HG03520 (cell line): ENCODE data around the gene PURA.
A peak's percentile ranks its signal among the peaks of the same experiment; 100 is the strongest.

ENCODE experiments used
- ATAC-seq: cut with Tn5 transposase; IDR thresholded peaks from one replicate; pipeline ENCODE4 v1.9.1; 2021; ENCODE audit warnings: mild to moderate bottlenecking, moderate library complexity; ENCODE audit not compliant: unreplicated experiment

The PURA gene

DNA sequence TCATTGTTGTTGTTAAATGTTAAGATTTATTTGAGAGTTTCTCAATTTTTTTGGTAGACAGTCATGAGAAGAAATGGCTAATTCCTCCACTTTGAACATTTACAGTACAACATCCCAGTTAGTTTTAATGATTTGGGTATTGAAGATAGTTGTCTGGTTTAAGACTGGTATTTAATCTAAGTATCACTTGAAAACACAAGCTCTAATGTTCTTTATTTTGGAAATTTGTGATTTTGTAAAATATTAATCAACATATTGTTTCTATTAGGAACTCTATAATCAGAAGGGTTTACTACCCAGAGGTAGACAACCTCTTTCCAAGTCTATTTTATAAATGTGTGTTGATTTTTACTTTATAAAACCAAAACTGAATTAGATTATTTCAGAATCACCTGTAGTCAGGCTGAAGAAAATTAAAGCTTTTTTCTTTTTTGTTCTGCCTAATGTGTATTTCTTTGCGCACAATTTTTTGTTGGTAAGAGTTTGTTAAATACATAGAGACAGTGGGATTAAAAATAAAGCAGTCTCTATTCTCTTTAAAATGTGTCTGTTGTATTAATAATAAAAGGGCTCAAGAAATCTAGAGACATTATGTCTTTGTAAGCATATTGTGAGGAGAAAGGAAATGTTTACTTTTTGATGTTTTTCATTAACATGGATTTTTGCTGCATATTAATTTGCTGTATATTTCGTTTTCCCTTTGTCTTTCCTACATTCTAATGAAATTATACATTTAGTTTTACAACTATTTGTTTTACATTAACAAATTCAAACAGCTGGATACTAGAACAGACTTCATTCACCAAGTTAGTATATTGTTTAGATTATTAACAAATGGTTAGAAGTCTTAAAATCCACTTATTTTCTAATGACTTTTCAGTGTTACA, 3.9 kb upstream of the PURA start:
- no peak for ATAC-seq

DNA sequence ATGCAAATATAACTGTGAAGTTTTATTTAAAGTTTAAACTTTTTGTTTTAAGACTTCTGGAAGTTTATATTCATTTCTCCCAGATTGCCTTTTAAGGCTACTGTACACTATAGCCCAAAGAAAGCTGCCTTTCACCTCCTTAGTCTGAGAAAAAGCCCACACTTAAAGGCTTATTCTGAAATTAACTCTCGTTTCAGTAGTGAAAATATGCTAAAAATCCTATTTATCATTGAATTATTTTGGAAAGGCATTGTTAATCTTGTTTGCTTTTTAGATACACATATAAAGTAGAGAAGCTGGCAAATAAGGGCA, 3.3 kb upstream of the PURA start:
- ATAC-seq: no peak

DNA sequence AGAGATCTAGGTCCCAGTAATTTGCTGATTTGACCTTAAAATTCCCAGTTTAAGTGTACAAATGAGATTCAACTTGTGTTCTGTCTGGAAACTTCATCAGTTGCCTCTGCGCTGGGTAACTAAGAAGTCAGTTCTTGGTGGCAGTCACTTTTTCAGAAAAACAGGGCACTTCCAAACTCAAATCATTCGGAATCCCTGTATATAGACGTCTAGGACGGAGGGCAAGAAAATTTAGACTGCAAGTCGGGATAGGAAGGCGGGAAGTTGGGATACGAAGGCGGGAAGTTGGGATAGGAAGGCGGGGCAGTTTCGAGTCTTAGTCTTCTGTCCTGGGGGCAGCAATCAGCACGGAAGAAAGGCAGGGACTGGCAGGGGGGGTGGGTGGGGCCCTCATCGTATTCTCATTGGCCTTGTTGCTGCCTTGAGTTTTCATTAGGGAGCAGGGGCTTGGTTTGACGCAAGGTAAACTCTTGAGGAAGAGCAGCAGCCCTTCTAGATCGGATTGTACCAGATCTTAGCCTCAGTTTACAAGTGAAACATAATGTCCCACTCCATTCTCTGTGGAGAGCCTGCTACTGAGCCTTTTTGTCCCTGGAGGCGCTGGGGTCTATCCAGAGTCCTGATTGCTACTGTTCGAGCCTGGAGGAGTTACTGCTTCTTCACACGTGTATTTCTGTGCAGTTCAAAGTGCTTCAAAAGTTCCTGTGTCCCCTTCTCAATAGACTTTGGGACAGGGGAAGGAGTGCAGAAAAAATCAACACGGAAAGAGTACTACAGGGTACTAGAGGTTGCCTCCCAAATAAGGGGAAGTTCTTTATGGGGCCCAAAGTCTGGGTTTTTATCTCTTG, 2.7 kb upstream of the PURA start:
- ATAC-seq: no peak

DNA sequence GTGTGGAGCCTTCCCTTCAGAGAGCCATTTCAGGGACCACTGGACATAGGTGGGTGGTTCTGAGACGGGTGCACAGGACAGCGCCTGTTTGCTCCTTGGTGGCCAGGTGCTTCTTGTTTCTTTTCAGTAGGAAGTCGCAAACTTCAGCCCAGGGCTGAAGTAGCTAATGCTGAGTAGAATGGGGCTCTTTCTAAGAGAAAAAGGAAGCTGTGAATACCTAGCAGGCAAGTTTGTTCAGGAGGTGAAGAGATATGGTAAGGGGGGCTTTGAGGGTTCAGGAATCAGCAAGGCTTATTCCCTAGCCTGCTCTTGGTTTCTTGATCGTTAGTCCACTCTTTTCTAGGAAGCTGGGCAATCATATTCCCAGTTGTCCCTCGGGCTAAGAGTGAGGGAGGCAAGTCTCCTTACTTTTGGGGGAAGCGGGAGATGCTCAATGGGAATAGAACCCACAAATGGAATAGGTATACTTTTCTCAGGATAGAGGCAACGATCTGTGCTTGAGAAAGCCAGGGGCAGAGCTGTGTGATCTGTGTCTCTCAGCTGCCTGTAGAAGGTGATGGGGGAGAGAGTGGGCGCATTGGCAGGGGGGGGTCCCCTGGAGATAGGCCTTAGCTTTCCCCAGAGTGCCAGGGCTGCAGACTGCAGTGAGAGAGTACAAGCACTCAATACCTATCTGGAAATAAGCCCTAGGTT, 1.9 kb upstream of the PURA start:
- no peak for ATAC-seq

DNA sequence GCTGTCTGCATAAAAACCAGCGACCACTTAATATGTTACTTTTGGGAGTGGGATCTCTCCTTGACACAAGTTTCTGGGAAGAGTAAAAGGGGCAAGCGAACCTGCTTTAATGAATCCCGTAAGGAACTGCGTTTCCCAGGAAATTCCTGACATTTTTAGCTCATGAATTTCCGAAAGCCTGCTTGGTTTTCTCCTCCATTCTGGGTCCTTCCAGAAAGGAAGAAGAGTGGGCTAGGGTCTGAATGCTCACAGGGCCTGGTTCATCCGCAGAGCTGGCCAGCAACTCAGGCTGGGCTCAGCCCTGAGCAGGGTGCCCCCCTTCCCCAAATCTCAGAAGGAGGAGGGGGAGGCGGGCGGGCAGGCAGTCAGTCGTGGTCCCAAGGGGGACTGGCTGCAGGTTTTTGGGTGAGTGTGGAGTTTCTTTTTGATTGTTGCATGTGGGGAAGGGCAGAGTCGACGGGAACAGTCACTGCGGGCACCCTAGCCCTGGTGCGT, 1.2 kb upstream of the PURA start:
- no peak for ATAC-seq

DNA sequence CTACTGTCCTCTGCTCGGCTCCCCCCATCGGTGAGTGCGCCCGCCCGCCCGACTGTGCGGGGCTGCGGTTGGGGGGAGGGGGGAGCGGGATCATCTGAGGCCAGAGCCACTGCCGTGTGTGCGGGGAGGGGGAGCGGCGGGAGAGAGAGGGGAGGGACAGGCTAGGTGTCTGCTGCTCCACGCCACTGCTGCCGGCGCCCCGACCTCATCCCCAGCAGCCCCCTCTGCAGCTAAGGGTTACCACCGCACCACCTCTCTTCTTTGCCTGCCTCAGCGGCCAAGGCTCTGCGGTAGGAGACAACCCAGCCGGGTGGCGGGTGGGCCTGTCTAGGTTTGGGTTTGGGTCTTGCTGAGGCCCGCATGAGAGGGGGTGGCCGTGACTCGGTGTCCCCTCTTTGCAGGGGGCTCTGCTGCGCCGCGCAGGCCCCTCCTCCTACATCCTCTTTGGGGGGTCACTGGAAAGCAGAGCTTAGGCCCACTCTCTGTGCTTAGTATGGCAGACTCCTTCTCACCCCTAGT, 670 bp upstream of the PURA start:
- ATAC-seq: no peak

DNA sequence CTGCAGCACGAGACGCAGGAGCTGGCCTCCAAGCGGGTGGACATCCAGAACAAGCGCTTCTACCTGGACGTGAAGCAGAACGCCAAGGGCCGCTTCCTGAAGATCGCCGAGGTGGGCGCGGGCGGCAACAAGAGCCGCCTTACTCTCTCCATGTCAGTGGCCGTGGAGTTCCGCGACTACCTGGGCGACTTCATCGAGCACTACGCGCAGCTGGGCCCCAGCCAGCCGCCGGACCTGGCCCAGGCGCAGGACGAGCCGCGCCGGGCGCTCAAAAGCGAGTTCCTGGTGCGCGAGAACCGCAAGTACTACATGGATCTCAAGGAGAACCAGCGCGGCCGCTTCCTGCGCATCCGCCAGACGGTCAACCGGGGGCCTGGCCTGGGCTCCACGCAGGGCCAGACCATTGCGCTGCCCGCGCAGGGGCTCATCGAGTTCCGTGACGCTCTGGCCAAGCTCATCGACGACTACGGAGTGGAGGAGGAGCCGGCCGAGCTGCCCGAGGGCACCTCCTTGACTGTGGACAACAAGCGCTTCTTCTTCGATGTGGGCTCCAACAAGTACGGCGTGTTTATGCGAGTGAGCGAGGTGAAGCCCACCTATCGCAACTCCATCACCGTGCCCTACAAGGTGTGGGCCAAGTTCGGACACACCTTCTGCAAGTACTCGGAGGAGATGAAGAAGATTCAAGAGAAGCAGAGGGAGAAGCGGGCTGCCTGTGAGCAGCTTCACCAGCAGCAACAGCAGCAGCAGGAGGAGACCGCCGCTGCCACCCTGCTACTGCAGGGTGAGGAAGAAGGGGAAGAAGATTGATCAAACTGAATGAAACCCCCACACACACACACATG, 654 bp downstream of the PURA start:
- peak; percentile 36 for ATAC-seq

DNA sequence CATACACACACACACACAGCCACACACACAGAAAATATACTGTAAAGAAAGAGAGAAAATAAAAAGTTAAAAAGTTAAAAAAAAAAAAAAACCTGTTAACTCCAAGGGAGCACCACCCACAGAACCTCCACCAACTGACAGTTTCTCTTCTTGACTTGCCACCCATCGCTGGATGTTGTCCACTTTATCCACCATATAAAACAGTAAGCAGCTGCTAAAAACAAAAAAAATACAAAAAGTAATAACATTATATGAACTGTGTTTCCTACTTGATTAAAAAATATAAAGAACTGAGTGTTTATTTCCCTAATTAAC, 1.2 kb downstream of the PURA start:
- no peak for ATAC-seq

DNA sequence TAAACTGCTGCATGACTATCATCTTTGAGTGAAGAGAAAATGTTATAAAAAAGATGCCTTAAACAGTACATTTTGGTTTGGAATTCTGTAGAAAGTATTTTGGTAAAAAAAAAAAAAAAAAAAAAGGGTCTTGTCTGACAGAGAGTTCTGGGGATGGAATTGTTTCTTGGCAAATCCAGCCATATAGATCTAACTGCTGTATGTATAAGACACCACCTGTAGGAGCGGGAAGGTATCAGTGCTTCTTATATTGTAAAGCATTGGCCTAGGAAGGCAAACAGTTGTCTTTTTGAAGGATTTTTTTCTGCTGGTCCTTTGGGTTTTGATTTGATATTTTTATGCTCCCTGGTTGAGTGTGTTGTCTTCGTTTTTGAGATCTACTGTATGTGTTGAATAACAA, 2.8 kb downstream of the PURA start:
- ATAC-seq: no peak

DNA sequence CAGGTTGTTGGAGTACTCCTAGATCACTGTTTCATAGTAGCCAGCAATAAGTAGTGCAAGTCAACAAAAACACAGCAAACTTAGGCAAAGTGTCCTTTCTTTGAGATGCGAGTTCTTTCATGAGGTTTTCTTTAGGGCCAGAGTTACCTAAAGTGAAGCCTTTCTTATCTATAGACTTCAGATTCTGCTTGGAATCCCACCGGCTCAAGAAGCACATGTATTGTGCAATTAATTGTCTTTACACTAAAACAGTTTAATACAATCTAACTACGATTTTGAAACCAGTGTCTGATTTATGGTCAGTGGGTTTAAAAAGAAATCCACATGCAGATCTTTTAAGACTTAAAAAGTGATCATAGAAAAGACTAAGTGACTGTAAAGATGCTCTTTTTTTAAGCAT, 3.6 kb downstream of the PURA start:
- no peak for ATAC-seq

DNA sequence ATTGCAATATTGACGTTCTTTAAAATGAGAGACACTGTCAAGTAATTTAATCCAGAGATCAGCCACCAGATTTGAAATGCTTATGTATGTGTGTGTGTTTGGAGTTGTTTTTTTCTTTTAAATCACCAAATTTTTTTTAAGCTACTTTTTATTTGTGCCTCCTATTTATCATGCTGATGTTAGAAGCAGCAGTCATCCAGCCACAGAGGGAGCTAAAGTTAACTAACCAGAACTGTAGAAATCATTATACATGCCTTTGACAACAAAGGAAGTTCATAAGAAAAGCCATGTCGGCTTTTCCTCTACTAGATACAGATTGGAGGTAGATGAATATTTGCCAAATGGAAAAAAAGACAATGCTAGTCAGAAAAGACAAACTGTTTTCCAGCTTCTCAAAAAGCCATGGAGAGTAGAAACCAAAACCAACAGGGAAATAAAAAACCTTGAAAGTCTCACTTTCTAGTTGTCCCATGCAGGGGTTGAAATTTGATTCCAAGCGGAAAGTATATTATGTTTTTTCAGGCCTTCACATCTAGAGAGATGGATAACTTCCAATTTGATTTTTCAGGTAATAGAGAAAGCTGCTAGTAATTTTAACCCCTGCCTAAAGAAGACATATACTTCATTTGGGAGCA, 4.5 kb downstream of the PURA start:
- no peak for ATAC-seq

DNA sequence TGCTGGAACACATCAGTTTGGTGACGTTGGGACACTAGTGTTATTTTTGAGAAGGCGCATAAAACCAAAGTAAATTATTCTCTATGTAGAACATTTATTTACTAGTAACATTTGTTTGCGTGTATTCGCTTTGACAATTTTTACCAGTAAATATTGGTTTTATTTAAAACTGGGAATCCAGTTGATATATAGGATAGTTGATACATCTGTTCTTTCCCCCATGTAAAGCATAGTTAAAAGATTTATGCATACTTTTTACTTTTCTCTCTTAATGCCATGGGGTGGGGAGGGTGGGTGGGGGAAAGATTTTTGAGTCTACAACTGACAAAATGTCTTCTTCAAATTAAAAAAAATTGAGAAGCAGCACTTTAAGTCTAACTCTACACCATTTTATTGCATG, 11.7 kb downstream of the PURA start, which contains the start of gene IGIP:
Gene IGIP (plus strand): TSS at position 301 of the 400 bp plus-strand sequence. CDS start 2,540 bp downstream, outside the sequence.
- no peak for ATAC-seq

DNA sequence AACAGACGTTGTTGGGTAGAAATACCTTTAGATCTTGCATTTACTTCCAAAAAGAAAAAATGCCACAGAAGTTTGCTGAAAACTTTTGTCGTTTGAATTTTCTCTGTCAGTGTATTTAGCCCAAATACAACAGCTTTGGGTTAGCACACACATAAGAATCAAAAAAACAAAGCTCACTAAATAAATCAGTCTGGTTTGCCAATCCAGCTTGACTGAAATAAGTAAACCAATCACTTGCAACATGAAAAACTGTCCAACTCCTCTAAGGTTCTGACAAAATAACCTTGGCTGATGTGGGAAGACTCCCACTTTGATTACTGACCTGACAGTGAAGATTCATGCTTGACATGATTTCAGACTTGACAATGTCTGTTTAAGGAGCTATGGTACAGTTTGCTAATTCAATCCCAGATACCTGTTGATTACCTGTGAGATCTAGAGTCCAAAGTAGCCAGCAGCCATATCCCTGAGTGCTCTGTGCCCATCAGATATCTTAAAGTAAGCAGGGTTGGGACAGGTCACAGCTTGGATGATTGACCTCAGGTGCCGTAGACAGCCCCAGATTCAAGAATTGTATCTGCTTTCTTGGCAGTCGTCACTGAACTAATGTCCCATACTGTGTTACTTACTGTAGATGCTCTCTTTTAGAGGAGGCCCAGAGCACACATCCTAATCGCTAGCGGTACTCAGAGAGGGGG, 12.6 kb downstream of the PURA start:
- ATAC-seq: no peak

DNA sequence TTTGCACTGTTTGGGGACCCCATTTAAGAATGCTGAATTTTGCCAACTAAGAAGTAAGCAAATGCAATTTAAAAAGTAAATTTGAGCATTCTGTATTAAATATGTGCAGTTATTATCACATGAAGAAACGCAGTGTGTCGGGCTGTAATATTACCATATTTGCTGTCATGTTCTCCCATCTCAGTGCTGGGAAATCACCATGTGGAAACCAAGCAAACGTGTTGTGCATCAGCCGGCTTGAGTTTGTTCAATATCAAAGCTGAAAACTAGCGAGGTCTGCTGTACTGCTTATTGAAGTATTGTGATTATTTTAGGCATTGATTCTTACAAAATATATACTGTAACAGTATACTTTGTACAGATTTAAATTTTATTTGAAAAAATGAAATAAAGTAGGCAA, 14.5 kb downstream of the PURA start:
- no peak for ATAC-seq

DNA sequence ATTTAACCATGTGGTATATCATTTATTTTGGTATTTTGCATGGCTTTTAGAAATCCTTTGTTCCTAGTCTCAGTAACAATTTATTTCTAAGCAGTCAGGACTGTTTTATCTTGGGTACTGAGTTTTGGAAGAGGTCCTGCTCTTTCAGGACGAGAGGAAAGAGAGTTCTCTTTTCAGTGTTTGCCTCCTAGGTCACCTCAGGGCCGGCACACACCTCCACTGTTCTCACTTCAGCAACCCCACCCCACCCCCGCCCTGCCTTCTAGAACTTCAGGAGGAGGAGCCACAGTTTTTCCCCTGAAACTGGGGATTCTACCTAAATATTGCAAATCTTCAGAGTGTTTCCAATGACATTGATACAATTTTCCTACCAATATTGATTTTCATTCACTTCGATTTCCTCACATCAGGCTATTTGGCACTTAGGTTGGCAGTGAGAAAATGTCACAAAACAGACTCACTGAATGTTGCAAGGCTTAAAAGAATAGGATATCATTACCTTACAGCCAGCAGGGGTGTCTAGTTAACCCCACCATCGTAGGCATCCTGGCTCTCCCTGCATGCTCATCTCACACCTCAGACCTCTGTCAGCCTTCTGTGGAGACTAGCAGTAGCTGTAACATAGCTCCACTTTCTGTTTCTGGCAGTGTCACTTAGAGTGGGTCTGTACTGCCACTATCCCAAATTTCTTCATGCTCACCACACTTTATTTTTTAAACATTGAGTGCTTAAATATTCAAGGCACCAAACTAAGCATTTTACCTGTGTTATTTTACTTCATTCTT, 17.2 kb downstream of the PURA start:
- ATAC-seq: no peak

DNA sequence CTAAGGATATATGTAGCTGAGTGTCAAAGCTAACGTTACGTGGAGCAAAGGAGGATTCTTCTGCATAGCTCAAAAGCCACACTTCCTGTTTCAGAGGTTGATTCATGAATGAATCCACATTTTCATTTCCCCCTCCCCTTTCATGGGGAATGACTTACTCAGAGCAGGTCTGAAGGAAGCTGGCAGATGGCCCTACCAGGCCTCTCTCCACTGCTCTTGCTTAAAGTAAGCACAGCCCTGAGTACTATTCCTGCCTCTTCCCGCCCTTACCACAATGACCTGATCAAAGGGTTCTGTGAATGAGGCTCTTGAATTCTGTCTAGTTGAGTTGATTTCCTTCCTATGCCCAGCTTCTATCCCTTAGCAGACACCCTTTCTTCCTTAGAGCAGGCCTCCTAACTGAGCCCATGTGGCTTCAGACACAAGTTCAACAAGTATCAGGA, 18.1 kb downstream of the PURA start:
- ATAC-seq: no peak

DNA sequence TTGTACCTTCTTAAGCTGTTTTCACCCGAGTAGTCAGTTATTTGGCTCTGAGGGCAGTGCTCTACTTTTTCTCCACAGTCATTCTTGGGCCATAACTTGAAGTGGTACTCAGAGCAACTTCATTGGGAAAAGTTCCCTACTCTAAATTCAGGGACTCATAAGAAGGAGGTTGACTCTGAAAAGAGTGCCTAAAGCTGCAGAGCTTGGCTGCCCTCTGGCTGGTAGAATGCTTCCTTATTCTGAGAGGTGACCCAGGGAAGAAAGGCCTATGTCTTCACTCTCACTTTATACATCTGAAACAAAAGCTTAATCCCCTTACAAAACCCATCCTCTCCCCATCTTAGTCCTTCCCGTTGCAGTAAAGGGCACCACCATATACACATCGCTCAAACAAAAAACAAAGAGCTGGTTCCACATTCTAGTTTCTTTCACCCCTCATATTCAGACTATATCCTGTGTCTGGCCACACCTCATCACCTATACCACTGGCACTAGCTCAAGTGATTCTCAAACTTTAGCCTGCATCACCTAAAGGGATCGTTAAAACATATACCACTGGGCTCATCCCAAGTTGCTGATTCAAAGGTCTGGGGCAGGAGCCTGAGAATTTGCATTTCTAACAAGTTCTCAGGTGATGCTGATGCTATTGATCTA, 19.7 kb downstream of the PURA start:
- no peak for ATAC-seq
